Measurements from ENCODE around the gene TRAM2. TPM values are rescaled to one million over a fixed set of nuclear protein-coding genes. Genes with fewer than 3 reads are reported as not detected.

The TRAM2 gene
- polyA plus RNA-seq, 1 experiment: 152 TPM

DNA sequence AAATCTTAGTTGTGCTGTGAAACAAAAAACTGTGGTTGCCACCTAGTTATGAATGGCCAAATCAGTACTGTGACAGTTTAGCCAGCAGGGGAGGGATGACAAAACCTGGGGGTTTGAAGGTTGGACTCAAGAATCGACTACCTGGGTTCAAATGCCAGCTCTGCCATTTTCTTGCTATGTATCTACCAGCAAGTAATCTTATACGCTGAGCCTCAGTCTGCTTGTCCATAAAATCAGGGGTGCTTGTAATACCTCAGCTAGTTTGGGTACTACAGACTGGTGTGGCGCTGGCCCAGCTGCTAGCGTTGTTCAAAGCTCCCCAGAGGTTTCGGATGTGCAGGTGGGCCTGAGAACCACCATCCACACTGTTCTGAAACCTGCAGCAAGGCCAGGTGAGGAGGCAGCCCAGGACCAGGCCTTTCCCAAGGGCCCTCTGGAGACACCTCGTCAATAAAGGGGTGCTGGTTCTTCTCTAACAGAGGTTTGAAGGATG lies 40.4 kb downstream of the TRAM2 start:
- Histone ChIP-seq H3K27ac (ENCODE audit: low read depth, low read length) (no peak overlapping the region), H3K27me3 (ENCODE audit: control insufficient read depth, insufficient read depth, low read length) (no peaks in the 10 kb centered on the region), H3K4me3 (ENCODE audit: low read depth, low read length) (no peak overlapping the region), H3K9me3 (ENCODE audit: control insufficient read depth, insufficient read depth, low read length) (no peaks in the 10 kb centered on the region)
- ChIA-PET CTCF (interaction anchor here (1.6 to 2.9 kb wide), 3 partner anchors 39 to 129 kb away, joined by 4 to 12 read pairs (median 7); no protein-coding TSS in a partner anchor), POLR2A (interaction anchor here (1.3 to 2.3 kb wide), 2 partner anchors 10 to 15 kb away, joined by 3 to 8 read pairs; no protein-coding TSS in a partner anchor)
- TF ChIP-seq, protein P1, sequence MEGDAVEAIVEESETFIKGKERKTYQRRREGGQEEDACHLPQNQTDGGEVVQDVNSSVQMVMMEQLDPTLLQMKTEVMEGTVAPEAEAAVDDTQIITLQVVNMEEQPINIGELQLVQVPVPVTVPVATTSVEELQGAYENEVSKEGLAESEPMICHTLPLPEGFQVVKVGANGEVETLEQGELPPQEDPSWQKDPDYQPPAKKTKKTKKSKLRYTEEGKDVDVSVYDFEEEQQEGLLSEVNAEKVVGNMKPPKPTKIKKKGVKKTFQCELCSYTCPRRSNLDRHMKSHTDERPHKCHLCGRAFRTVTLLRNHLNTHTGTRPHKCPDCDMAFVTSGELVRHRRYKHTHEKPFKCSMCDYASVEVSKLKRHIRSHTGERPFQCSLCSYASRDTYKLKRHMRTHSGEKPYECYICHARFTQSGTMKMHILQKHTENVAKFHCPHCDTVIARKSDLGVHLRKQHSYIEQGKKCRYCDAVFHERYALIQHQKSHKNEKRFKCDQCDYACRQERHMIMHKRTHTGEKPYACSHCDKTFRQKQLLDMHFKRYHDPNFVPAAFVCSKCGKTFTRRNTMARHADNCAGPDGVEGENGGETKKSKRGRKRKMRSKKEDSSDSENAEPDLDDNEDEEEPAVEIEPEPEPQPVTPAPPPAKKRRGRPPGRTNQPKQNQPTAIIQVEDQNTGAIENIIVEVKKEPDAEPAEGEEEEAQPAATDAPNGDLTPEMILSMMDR (IDR thresholded peaks at IDR 0.05; ENCODE audit: low read depth, low read length): no peak
- no peak for DNase-seq (ENCODE audit: low read depth, low spot score)

- ChIA-PET POLR2A (interaction anchor here (1.3 to 2.3 kb wide), 2 partner anchors 11 to 16 kb away, joined by 3 to 8 read pairs; no protein-coding TSS in a partner anchor), CTCF (interaction anchor here (1.6 to 2.9 kb wide), 3 partner anchors 40 to 128 kb away, joined by 4 to 12 read pairs (median 7); no protein-coding TSS in a partner anchor)
- H3K9me3 ChIP-seq (ENCODE audit: control insufficient read depth, insufficient read depth, low read length): no peaks in the 10 kb centered on the region
- H3K4me3 ChIP-seq (ENCODE audit: low read depth, low read length): no peak overlapping the region
- no peak for DNase-seq (ENCODE audit: low read depth, low spot score)
- no peak overlapping the region for H3K27ac ChIP-seq (ENCODE audit: low read depth, low read length)
- no peaks in the 10 kb centered on the region for H3K27me3 ChIP-seq (ENCODE audit: control insufficient read depth, insufficient read depth, low read length)
- TF ChIP-seq, protein P1 (IDR thresholded peaks at IDR 0.05; ENCODE audit: low read depth, low read length): no peak
Measured at GRCh38 chr6:52535711-52536423, 41.0 kb downstream of the TRAM2 start.

DNA sequence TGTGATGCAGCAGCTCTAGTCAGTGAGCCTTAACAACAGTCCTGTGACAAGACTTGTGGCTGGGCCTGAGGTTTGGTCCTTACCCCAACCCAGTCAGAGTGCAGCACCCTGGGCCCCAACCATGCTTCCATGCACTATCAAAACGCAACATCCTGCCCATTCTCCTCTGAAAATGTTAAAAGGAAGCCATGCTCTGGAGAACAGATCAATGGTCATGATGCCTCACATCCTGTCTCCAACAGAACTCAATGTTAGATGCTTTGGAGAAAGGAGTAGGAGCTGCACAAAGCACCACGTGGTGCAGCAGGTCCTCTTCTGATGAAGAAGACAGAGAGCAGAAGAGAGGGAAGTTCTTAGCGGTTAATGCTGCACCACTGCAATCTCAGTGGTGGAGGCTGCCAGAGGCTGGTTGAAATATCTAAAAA lies 41.9 kb downstream of the TRAM2 start:
- H3K9me3 ChIP-seq (ENCODE audit: control insufficient read depth, insufficient read depth, low read length): no peaks in the 10 kb centered on the region
- ChIA-PET CTCF (interaction anchor here (1.0 to 2.9 kb wide), 4 partner anchors 40 to 129 kb away, joined by 4 to 12 read pairs (median 6); no protein-coding TSS in a partner anchor), POLR2A (interaction anchor here (2.3 kb wide), 1 partner anchor 17 kb away, joined by 8 read pairs; no protein-coding TSS in a partner anchor)
- TF ChIP-seq, protein P1 (IDR thresholded peaks at IDR 0.05; ENCODE audit: low read depth, low read length): no peak
- no peak overlapping the region for H3K27ac ChIP-seq (ENCODE audit: low read depth, low read length)
- H3K4me3 ChIP-seq (ENCODE audit: low read depth, low read length): no peak overlapping the region
- DNase-seq (ENCODE audit: low read depth, low spot score): no peak
- no peaks in the 10 kb centered on the region for H3K27me3 ChIP-seq (ENCODE audit: control insufficient read depth, insufficient read depth, low read length)

DNA sequence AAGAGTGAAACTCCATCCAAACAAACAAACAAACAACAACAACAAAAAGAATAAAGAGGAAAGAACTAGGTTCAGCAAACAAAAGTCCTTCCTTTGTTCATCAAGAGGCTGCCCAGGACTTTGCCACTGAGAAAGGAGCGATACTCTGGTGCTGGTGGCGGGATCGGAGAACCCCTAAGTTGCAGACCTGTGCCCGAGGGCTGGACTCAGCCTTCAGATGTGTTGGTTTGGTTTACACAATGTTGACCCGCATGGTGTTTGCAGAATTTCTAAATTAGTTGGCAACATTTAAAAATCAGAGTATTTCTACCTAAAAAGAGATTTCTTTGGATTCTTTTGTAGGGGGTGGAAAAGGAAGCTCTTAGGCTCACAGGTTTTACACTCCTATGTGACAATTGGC lies 42.5 kb downstream of the TRAM2 start:
- no peak overlapping the region for H3K27ac ChIP-seq (ENCODE audit: low read depth, low read length)
- no peaks in the 10 kb centered on the region for H3K9me3 ChIP-seq (ENCODE audit: control insufficient read depth, insufficient read depth, low read length)
- ChIA-PET POLR2A (interaction anchor here (2.3 kb wide), 1 partner anchor 17 kb away, joined by 8 read pairs; no protein-coding TSS in a partner anchor), CTCF (interaction anchor here (1.0 to 2.9 kb wide), 2 partner anchors 41 to 129 kb away, joined by 4 to 12 read pairs; no protein-coding TSS in a partner anchor)
- no peak for DNase-seq (ENCODE audit: low read depth, low spot score)
- H3K27me3 ChIP-seq (ENCODE audit: control insufficient read depth, insufficient read depth, low read length): no peaks in the 10 kb centered on the region
- TF ChIP-seq, protein P1 (IDR thresholded peaks at IDR 0.05; ENCODE audit: low read depth, low read length): no peak
- no peak overlapping the region for H3K4me3 ChIP-seq (ENCODE audit: low read depth, low read length)

- H3K27me3 ChIP-seq (ENCODE audit: control insufficient read depth, insufficient read depth, low read length): no peaks in the 10 kb centered on the region
- CTCF ChIA-PET: no interaction called here
- no peak overlapping the region for H3K4me3 ChIP-seq (ENCODE audit: low read depth, low read length)
- H3K27ac ChIP-seq (ENCODE audit: low read depth, low read length): peak overlapping the region; percentile 33
- no peaks in the 10 kb centered on the region for H3K9me3 ChIP-seq (ENCODE audit: control insufficient read depth, insufficient read depth, low read length)
- TF ChIP-seq, protein P1 (IDR thresholded peaks at IDR 0.05; ENCODE audit: low read depth, low read length): no peak
- DNase-seq (ENCODE audit: low read depth, low spot score): no peak
- POLR2A ChIA-PET: no interaction called here
Measured at GRCh38 chr6:52533491-52533890, 43.4 kb downstream of the TRAM2 start.

Measured in AG04450 (cell line).